HCT116 (cell line): Measurements from ENCODE around the gene DGCR8.

Source experiments
- JUND ChIP-seq: IDR thresholded peaks from 2 replicates; pipeline ENCODE4 v1.6.1; 2012
- POLR2A ChIP-seq: IDR thresholded peaks from 2 replicates; pipeline ENCODE4 v1.7.0; 2011; ENCODE audit warnings: borderline replicate concordance; ENCODE audit not compliant: insufficient read depth, insufficient read length; ENCODE audit errors: extremely low read depth
- YY1 ChIP-seq: IDR thresholded peaks from 2 replicates; pipeline ENCODE4 v1.6.1; 2011; ENCODE audit warnings: low read length, low read depth, moderate library complexity, mild to moderate bottlenecking; ENCODE audit not compliant: insufficient replicate concordance; ENCODE audit errors: extremely low read depth
- TF ChIP-seq, protein P1 (sequence below), 3 experiments: fragments of 200-600 bp in 1 of 3; sonication (generic) in 1 of 3; IDR thresholded peaks in 2 of 3; conservative IDR thresholded peaks in 1 of 3; 2 replicates each; pipeline ENCODE4 v1.5.1; 2012 to 2017; ENCODE audit warnings: low read depth in 2 of 3, low read length in 2 of 3, antibody characterized with exemption in 1 of 3, borderline replicate concordance in 1 of 3, control low read depth in 1 of 3, mild to moderate bottlenecking in 1 of 3, mixed read lengths in 1 of 3, mixed run types in 1 of 3, moderate library complexity in 1 of 3; ENCODE audit not compliant: insufficient read depth in 1 of 3

DNA sequence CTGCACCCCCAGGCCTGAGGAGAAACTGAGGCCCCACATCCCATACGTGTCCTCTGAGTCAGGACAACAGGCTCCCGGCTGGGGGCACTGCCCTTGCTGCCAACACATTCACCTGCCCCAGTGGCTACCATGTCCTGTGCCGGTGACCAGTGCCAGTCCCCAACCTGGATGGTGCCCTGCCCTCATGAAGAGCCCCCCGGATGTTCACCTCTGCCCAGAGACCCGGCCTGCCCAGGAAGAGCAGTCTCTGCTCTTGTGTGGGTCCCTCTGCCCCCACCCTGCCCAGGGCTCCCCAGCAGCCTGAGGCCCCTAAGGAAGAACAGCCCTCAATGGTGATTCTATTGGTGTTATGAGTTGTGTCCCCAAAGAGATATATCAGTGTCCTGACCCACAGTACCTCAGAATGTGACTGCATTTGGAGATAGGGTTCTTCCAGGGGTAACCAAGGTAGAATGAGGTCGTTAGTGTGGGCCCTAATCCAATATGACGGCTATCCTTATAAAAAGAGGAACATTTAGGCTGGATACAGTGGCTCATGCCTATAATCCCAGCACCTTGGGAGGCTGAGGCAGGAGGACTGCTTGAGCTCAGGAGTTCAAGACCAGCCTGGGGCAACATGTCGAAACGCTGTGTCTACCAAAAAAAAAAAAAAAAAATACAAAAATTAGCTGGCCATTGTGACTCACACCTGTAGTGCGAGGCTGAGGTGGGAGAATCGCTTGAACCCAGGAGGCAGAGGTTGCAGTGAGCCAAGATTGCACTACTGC lies 13.2 kb upstream of the DGCR8 start:
- no peak for TF ChIP-seq YY1
- TF ChIP-seq, protein P1, sequence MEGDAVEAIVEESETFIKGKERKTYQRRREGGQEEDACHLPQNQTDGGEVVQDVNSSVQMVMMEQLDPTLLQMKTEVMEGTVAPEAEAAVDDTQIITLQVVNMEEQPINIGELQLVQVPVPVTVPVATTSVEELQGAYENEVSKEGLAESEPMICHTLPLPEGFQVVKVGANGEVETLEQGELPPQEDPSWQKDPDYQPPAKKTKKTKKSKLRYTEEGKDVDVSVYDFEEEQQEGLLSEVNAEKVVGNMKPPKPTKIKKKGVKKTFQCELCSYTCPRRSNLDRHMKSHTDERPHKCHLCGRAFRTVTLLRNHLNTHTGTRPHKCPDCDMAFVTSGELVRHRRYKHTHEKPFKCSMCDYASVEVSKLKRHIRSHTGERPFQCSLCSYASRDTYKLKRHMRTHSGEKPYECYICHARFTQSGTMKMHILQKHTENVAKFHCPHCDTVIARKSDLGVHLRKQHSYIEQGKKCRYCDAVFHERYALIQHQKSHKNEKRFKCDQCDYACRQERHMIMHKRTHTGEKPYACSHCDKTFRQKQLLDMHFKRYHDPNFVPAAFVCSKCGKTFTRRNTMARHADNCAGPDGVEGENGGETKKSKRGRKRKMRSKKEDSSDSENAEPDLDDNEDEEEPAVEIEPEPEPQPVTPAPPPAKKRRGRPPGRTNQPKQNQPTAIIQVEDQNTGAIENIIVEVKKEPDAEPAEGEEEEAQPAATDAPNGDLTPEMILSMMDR (IDR thresholded peaks at IDR 0.05 in 2 of 3, conservative IDR thresholded peaks at IDR 0.05 in 1 of 3; ENCODE audit: borderline replicate concordance in 1 of 3, insufficient read depth in 1 of 3, low read depth in 2 of 3, low read length in 2 of 3), result no peak
- TF ChIP-seq POLR2A, result no peak
- TF ChIP-seq JUND, result no peak
